ENCODE results near the gene EXOC3L1. TPM values are rescaled to one million over a fixed set of nuclear protein-coding genes. Genes with fewer than 3 reads are reported as not detected.

The EXOC3L1 gene
- total and polyA plus RNA-seq, 2 of the 13 experiments (the other 11 are each of a cell fraction or from before 2014, with no cell fraction given), result 0.12 TPM; not detected in 1

DNA sequence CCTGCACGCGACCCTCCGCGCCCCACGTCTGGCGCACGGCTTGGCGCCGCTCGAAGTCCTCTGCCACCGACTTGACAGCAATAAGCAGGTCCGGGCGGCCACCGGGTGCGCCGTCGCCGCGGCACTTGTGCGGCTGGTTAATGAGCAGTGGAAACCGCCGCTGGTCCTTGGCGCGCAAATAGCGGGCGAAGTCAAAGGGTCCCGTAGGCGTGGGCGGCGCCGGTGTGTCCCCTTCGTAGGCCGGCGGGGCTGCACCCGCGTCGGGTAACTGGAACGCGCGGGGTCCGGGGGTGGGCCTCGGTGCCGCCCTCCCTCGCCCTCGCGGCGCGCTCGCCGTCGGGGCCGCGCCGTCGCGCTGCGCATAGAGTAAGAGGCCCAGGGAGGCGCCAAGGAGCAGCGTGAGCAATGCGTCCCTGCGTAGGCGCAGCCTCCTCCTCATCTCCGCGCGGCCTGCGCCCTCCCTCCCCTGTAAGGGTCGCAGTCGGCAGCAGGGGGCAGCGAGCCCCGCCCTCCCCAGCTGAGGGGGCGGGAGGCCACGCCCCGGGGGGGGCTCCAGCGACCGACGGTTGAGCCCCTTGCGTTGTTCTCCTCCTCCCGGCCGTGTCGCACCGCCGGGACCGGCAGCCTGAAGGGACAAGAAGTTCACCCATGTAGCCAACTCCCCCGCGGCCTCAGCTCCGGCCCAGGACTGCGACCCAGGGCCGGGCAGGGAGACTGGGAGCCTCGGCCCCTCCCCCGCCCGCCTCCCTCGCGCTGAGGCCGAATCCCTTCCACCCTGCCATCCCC lies 39.7 kb downstream of the EXOC3L1 start (continued):
- TF ChIP-seq ZNF740 (CRISPR knock-in tag; IDR thresholded peaks at IDR 0.05) (peak; percentile 78), PCBP2 (optimal IDR thresholded peaks at IDR 0.05; ENCODE audit: low read depth, low read length, poor library complexity, severe bottlenecking) (no peak), ZNF652 (CRISPR knock-in tag; IDR thresholded peaks at IDR 0.05; ENCODE audit: borderline replicate concordance, low read depth) (no peak), NFE2 (CRISPR knock-in tag; IDR thresholded peaks at IDR 0.05) (no peak), RCOR2 (CRISPR knock-in tag; IDR thresholded peaks at IDR 0.05) (no peak), ZKSCAN5 (CRISPR knock-in tag; IDR thresholded peaks at IDR 0.05) (no peak), SRSF9 (IDR thresholded peaks at IDR 0.05; ENCODE audit: borderline replicate concordance, insufficient read depth, low read depth, low read length, poor library complexity, severe bottlenecking) (no peak), YY1 (IDR thresholded peaks at IDR 0.05; ENCODE audit: insufficient read depth, insufficient replicate concordance, low read depth, low read length) (no peak), SUZ12 (IDR thresholded peaks at IDR 0.05; ENCODE audit: low read depth, low read length) (no peak), ZNF503 (CRISPR knock-in tag; IDR thresholded peaks at IDR 0.05) (peak; percentile 27; the same call in 1 of the 2 replicates), HNRNPK (IDR thresholded peaks at IDR 0.05; ENCODE audit: low read depth, low read length, poor library complexity, severe bottlenecking) (peak; percentile 79), RARA (CRISPR knock-in tag; IDR thresholded peaks at IDR 0.05) (no peak), KDM5B (CRISPR knock-in tag; IDR thresholded peaks at IDR 0.05; ENCODE audit: borderline replicate concordance) (peak; percentile 22; the same call in 1 of the 2 replicates), GPN1 (CRISPR knock-in tag; IDR thresholded peaks at IDR 0.05; ENCODE audit: borderline replicate concordance) (no peak), ZNF441 (CRISPR knock-in tag; IDR thresholded peaks at IDR 0.05; ENCODE audit: borderline replicate concordance) (no peak), ARNT (IDR thresholded peaks at IDR 0.05) (no peak)

Measured in HepG2 (cell line).